ENCODE results near the gene C3orf20.

The C3orf20 gene

GRCh38 chr3:14664170-14664569 lies 10.8 kb upstream of the C3orf20 start:
- H3K27ac ChIP-seq = no peak overlapping the region
- TF ChIP-seq, protein P1, sequence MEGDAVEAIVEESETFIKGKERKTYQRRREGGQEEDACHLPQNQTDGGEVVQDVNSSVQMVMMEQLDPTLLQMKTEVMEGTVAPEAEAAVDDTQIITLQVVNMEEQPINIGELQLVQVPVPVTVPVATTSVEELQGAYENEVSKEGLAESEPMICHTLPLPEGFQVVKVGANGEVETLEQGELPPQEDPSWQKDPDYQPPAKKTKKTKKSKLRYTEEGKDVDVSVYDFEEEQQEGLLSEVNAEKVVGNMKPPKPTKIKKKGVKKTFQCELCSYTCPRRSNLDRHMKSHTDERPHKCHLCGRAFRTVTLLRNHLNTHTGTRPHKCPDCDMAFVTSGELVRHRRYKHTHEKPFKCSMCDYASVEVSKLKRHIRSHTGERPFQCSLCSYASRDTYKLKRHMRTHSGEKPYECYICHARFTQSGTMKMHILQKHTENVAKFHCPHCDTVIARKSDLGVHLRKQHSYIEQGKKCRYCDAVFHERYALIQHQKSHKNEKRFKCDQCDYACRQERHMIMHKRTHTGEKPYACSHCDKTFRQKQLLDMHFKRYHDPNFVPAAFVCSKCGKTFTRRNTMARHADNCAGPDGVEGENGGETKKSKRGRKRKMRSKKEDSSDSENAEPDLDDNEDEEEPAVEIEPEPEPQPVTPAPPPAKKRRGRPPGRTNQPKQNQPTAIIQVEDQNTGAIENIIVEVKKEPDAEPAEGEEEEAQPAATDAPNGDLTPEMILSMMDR (conservative IDR thresholded peaks at IDR 0.05) = no peak
- TF ChIP-seq ZFX (IDR thresholded peaks at IDR 0.05) = no peak

DNA sequence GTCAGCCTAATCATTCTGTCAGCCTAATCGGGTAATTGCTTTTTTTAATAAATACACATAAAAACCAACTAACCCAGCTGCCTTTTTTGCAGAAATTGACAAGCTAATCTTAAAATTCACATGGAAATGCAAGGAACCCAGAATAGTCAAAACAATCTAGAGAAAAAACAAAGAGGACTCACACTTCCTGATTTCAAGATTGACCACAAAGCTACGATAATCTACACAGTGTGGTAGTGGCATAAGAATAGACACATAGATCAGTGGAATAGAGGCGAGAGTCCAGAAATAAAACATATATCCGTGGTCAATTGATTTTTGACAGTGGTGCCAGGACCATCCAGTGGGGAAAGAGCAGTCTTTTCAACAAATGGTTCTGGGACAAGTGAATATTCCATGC lies 2.4 kb upstream of the C3orf20 start:
- no peak overlapping the region for H3K27ac ChIP-seq
- TF ChIP-seq, protein P1 (conservative IDR thresholded peaks at IDR 0.05) = no peak
- no peak for TF ChIP-seq ZFX (IDR thresholded peaks at IDR 0.05)

DNA sequence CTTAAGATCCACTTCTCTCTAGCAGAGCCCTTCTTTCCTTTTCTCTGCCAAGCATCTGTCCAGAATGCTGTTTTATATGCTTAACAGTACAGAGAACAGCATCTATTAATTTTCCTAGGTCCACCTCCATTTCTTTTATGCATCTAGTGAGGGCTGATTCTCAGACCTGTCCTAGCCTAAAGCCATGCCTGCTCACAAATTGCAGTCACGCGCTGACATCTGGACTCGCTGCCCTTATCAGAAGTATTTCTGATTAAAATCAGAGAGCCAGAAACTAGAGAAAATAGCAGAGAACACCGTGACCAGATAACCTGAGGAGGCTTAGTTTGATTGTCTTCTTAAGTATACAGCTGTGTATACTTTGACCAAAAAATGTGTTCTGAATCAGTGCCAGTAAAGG lies 1.9 kb downstream of the C3orf20 start:
- no peak overlapping the region for H3K27ac ChIP-seq
- TF ChIP-seq, protein P1 (conservative IDR thresholded peaks at IDR 0.05) = no peak
- no peak for TF ChIP-seq ZFX (IDR thresholded peaks at IDR 0.05)

GRCh38 chr3:14678015-14678503 lies 3.1 kb downstream of the C3orf20 start:
- TF ChIP-seq, protein P1 (conservative IDR thresholded peaks at IDR 0.05) = no peak
- H3K27ac ChIP-seq = no peak overlapping the region

GRCh38 chr3:14680115-14680514 lies 5.2 kb downstream of the C3orf20 start:
- no peak overlapping the region for H3K27ac ChIP-seq
- TF ChIP-seq, protein P1 (conservative IDR thresholded peaks at IDR 0.05) = no peak
- no peak for TF ChIP-seq ZFX (IDR thresholded peaks at IDR 0.05)

GRCh38 chr3:14680716-14681115 lies 5.8 kb downstream of the C3orf20 start:
- no peak for TF ChIP-seq ZFX (IDR thresholded peaks at IDR 0.05)
- TF ChIP-seq, protein P1 (conservative IDR thresholded peaks at IDR 0.05) = no peak
- no peak overlapping the region for H3K27ac ChIP-seq

- no peak overlapping the region for H3K27ac ChIP-seq
- TF ChIP-seq, protein P1 (conservative IDR thresholded peaks at IDR 0.05) = no peak
- no peak for TF ChIP-seq ZFX (IDR thresholded peaks at IDR 0.05)
Observed at GRCh38 chr3:14684447-14684846, 9.5 kb downstream of the C3orf20 start.
